Astrocyte (in vitro differentiated cells and primary cell): ENCODE results near the gene SLC7A5. TPM values are rescaled to one million over a fixed set of nuclear protein-coding genes. Genes with fewer than 3 reads are reported as not detected.

Experiments used
- DNase-seq: peaks from one replicate; pipeline ENCODE4 v3.0.0-alpha.2; 2010; ENCODE audit warnings: low read depth
- FAIRE-seq: peaks from 2 replicates; lab custom pipeline; 2011; peaks lifted over from hg19 to GRCh38; lab: Jason Lieb, UNC
- H2AFZ ChIP-seq: 2 replicates; pipeline ENCODE4 v1.6.0; 2012; ENCODE audit warnings: low read depth, low read length, inconsistent platforms
- H3K27ac ChIP-seq: 2 replicates; pipeline ENCODE4 v1.5.1; 2011; ENCODE audit warnings: low read depth, low read length, inconsistent platforms
- H3K27me3 ChIP-seq: 2 replicates; pipeline ENCODE4 v1.6.0; 2011; ENCODE audit warnings: low read length, inconsistent platforms; ENCODE audit not compliant: insufficient read depth
- H3K36me3 ChIP-seq: 2 replicates; pipeline ENCODE4 v1.5.1; 2011; ENCODE audit warnings: low read length, inconsistent platforms; ENCODE audit not compliant: insufficient read depth
- H3K4me1 ChIP-seq: 2 replicates; pipeline ENCODE4 v1.5.1; 2011; ENCODE audit warnings: low read length, inconsistent platforms; ENCODE audit not compliant: insufficient read depth
- H3K4me2 ChIP-seq: 2 replicates; pipeline ENCODE4 v1.6.0; 2012; ENCODE audit warnings: low read length, inconsistent platforms
- H3K4me3 ChIP-seq: 2 replicates; pipeline ENCODE4 v1.5.1; 2011; ENCODE audit warnings: low read depth, mild to moderate bottlenecking, low read length, inconsistent platforms; ENCODE audit not compliant: insufficient read depth
- H3K79me2 ChIP-seq: 2 replicates; pipeline ENCODE4 v1.6.0; 2012; ENCODE audit warnings: mild to moderate bottlenecking, low read length, inconsistent platforms; ENCODE audit not compliant: insufficient read depth
- H3K9ac ChIP-seq: 2 replicates; pipeline ENCODE4 v1.6.0; 2012; ENCODE audit warnings: mild to moderate bottlenecking, low read length, inconsistent platforms
- H3K9me3 ChIP-seq: 2 replicates; pipeline ENCODE4 v1.5.1; 2012; ENCODE audit warnings: low read depth, mild to moderate bottlenecking, low read length, inconsistent platforms; ENCODE audit not compliant: insufficient read depth
- H4K20me1 ChIP-seq: 2 replicates; pipeline ENCODE4 v1.6.0; 2012; ENCODE audit warnings: low read length, inconsistent platforms; ENCODE audit not compliant: insufficient read depth
- H3K27ac Mint-ChIP-seq: one replicate; pipeline ENCODE4 v1.8.0; 2021; ENCODE audit warnings: mild to moderate bottlenecking, mixed read lengths; ENCODE audit not compliant: unreplicated experiment
- H3K27me3 Mint-ChIP-seq: one replicate; pipeline ENCODE4 v1.8.0; 2021; ENCODE audit warnings: low read depth, mixed read lengths; ENCODE audit not compliant: unreplicated experiment
- H3K36me3 Mint-ChIP-seq: one replicate; pipeline ENCODE4 v1.8.0; 2021; ENCODE audit warnings: low read depth, mixed read lengths; ENCODE audit not compliant: unreplicated experiment
- H3K4me1 Mint-ChIP-seq: one replicate; pipeline ENCODE4 v1.8.0; 2021; ENCODE audit warnings: low read depth, mixed read lengths; ENCODE audit not compliant: unreplicated experiment
- H3K4me3 Mint-ChIP-seq: one replicate; pipeline ENCODE4 v1.8.0; 2021; ENCODE audit warnings: mild to moderate bottlenecking, moderate library complexity, mixed read lengths; ENCODE audit not compliant: unreplicated experiment
- H3K9me3 Mint-ChIP-seq: one replicate; pipeline ENCODE4 v1.8.0; 2021; ENCODE audit warnings: mild to moderate bottlenecking, mixed read lengths; ENCODE audit not compliant: unreplicated experiment
- CTCF ChIP-seq: IDR thresholded peaks from 2 replicates; pipeline ENCODE4 v1.5.1; 2011; ENCODE audit warnings: low read depth, mild to moderate bottlenecking, inconsistent platforms, low read length, moderate library complexity; ENCODE audit not compliant: insufficient read depth
- EZH2 ChIP-seq: IDR thresholded peaks from 2 replicates; pipeline ENCODE4 v1.6.1; 2012; ENCODE audit warnings: mild to moderate bottlenecking, low read length, inconsistent platforms; ENCODE audit not compliant: insufficient read depth
- total RNA-seq: library from RNA; stranded (reverse); gene quantifications from 2 replicates; pipeline ENCODE4 v1.2.1, GENCODE V29; 2021

The SLC7A5 gene
- total RNA-seq, 1 donor from 2014 or later, result 815 TPM

DNA sequence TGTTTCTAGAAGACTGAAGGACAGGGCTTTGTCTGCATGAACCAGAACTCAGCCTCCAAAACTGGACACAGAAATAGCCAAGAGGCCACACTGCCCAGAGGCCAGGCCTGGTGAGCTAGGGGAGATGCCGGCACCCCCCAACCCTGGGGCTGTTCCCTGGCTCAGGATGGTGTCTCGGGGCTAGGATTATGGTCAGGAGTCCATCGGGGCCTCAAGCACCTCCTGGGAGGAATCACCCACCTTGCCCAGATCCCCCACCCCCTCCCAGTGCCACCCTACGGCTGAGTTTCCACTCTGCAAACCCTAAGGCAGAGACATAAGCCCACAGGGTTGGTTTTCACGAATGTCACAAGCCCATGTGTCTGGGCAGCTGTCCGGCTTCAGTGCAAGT lies 37.2 kb downstream of the SLC7A5 start:
- no peak for DNase-seq
- peaks cover 17% of the 10 kb centered on the region for H3K36me3 Mint-ChIP-seq

DNA sequence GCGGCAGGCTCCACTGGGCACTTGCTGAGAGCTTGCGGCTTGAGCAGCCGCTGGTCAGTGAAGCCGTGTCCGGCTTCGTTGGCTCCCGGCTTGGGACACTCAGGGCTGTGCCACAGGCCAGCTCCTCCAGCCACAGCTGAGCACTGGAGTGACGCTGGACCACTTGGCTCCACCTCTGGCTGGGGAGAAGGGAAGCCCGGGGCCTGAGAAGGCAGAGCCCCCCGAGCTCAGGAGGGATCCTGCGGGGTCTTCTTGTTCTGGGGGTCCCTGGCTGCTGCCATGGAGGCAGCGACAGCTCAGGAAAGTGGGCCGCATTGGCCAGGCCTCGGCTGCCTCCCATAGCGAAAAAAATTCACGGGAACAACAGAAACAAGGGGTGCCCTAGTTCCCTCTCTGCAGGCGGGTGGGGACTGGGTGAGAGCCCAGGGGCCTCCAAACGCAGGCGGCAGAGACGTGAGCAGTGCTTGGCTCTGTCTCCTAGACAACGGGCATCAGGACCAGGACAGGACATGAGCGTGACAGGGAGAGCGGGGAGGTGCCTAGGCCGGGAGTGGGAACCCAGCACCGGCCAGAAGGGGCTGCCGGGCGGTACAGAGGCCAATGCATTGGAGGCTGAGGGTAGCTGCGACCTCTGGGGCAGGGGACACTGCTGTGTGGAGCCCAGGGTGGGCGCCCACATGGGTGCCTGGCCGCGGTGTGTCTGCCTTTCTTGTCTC lies 37.7 kb downstream of the SLC7A5 start:
- H3K27me3 ChIP-seq, result no peaks in the 10 kb centered on the region
- Mint-ChIP-seq H3K4me3 (no peak overlapping the region), H3K27me3 (no peaks in the 10 kb centered on the region), H3K27ac (no peak overlapping the region), H3K4me1 (peaks cover 12% of the 10 kb centered on the region), H3K36me3 (peaks cover 16% of the 10 kb centered on the region), H3K9me3 (no peaks in the 10 kb centered on the region)
- no peak overlapping the region for H3K4me3 ChIP-seq
- peaks cover 18% of the 10 kb centered on the region for H3K36me3 ChIP-seq
- no peak overlapping the region for H3K9ac ChIP-seq
- H4K20me1 ChIP-seq, result peaks cover 60% of the 10 kb centered on the region
- H3K9me3 ChIP-seq, result no peaks in the 10 kb centered on the region
- TF ChIP-seq CTCF, result no peak
- TF ChIP-seq EZH2, result no peak
- FAIRE-seq (no peak), DNase-seq (no peak)
- no peak overlapping the region for H3K27ac ChIP-seq
- H3K79me2 ChIP-seq, result no peaks in the 10 kb centered on the region
- H2AFZ ChIP-seq, result no peak overlapping the region
- no peak overlapping the region for H3K4me2 ChIP-seq
- peaks cover 7% of the 10 kb centered on the region for H3K4me1 ChIP-seq

More for the DNA sequence above, 37.2 kb downstream of the SLC7A5 start:
- no peak for FAIRE-seq
- Histone ChIP-seq H3K9ac (no peak overlapping the region), H3K79me2 (no peaks in the 10 kb centered on the region), H4K20me1 (peaks cover 66% of the 10 kb centered on the region), H3K4me2 (no peak overlapping the region), H2AFZ (no peak overlapping the region), H3K4me3 (no peak overlapping the region), H3K27me3 (no peaks in the 10 kb centered on the region), H3K4me1 (peaks cover 9% of the 10 kb centered on the region), H3K9me3 (no peaks in the 10 kb centered on the region), H3K36me3 (peaks cover 19% of the 10 kb centered on the region), H3K27ac (no peak overlapping the region)
- Mint-ChIP-seq H3K9me3 (no peaks in the 10 kb centered on the region), H3K27ac (peak overlapping the region; percentile 41), H3K4me1 (peaks cover 12% of the 10 kb centered on the region), H3K27me3 (no peaks in the 10 kb centered on the region), H3K4me3 (no peak overlapping the region)
- TF ChIP-seq CTCF (no peak), EZH2 (no peak)

DNA sequence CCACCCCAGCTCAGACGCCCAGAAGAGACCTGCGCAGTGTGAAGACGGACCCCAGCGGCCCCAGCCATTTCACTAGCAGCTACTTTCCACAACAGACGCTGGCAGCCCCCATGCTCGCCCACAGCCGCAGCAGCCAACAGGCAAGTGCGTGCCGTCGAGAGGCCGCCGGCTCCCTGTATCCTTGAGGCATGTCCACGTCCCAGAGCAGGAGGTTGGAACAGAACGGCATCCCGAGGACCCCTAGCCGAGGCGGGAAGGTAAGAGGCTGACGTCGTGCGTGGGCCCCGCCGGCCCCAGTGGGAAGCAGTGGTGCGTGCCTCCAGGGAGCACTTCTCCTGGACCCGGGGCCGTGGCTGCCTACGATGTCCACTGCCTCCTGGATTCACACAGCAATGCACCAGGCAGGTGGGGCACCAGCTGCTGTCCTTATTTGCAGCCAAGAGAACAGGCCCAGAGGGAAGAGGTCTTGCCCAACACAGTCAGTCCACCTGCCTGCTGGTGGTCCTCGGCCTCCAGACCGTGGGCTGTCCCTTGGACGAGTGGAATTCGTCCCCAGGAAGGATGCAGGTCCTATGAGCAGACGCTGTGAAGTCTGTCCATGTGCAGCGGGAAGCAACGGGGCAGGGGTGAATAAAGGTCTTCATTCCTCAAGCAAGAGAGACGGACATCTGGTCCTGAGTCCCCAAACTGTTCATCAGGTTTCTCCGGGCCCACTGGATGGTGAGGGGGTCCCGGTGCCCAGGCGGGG lies 38.5 kb downstream of the SLC7A5 start:
- TF ChIP-seq EZH2 (no peak), CTCF (no peak)
- Mint-ChIP-seq H3K9me3 (no peaks in the 10 kb centered on the region), H3K36me3 (peaks cover 16% of the 10 kb centered on the region), H3K27me3 (no peaks in the 10 kb centered on the region), H3K4me1 (peaks cover 12% of the 10 kb centered on the region), H3K4me3 (no peak overlapping the region), H3K27ac (peak overlapping the region; percentile 38)
- no peaks in the 10 kb centered on the region for H3K79me2 ChIP-seq
- H3K27me3 ChIP-seq, result no peaks in the 10 kb centered on the region
- H3K36me3 ChIP-seq, result peaks cover 13% of the 10 kb centered on the region
- no peak overlapping the region for H3K4me2 ChIP-seq
- DNase-seq (no peak), FAIRE-seq (no peak)
- no peak overlapping the region for H3K4me3 ChIP-seq
- H3K9ac ChIP-seq, result no peak overlapping the region
- H3K27ac ChIP-seq, result no peak overlapping the region
- peaks cover 7% of the 10 kb centered on the region for H3K4me1 ChIP-seq
- H4K20me1 ChIP-seq, result peaks cover 54% of the 10 kb centered on the region
- no peak overlapping the region for H2AFZ ChIP-seq
- H3K9me3 ChIP-seq, result no peaks in the 10 kb centered on the region
